ENCODE results near the gene SPRYD3.

The SPRYD3 gene

GRCh38 chr12:53062011-53062961, 16.9 kb downstream of the SPRYD3 start:
- no peak for DNase-seq

GRCh38 chr12:53061404-53062010, 17.7 kb downstream of the SPRYD3 start:
- DNase-seq, result no peak

GRCh38 chr12:53060721-53061276, 18.4 kb downstream of the SPRYD3 start:
- DNase-seq, result no peak

- DNase-seq, result no peak
Observed at GRCh38 chr12:53060064-53060720, 19.0 kb downstream of the SPRYD3 start.

GRCh38 chr12:53059434-53060063, 19.6 kb downstream of the SPRYD3 start:
- no peak for DNase-seq

GRCh38 chr12:53058674-53059433, 20.3 kb downstream of the SPRYD3 start:
- no peak for DNase-seq

GRCh38 chr12:53057816-53058500, 21.2 kb downstream of the SPRYD3 start:
- DNase-seq, result no peak

- no peak for DNase-seq
Observed at GRCh38 chr12:53056901-53057300, 22.3 kb downstream of the SPRYD3 start.

- no peak for DNase-seq
Observed at GRCh38 chr12:53056296-53056695, 22.9 kb downstream of the SPRYD3 start.

GRCh38 chr12:53055471-53056266, 23.5 kb downstream of the SPRYD3 start:
- no peak for DNase-seq

GRCh38 chr12:53054112-53054878, 24.9 kb downstream of the SPRYD3 start:
- DNase-seq, result peak; percentile 39

GRCh38 chr12:53053218-53054111, 25.7 kb downstream of the SPRYD3 start:
- DNase-seq, result no peak

GRCh38 chr12:53052419-53053217, 26.6 kb downstream of the SPRYD3 start:
- no peak for DNase-seq

GRCh38 chr12:53051881-53052412, 27.2 kb downstream of the SPRYD3 start:
- DNase-seq, result no peak

GRCh38 chr12:53051058-53051880, 27.9 kb downstream of the SPRYD3 start:
- DNase-seq, result no peak

- DNase-seq, result no peak
Observed at GRCh38 chr12:53050426-53051057, 28.6 kb downstream of the SPRYD3 start.

Measured in cortex of kidney (tissue), 1 donor.